Mammary epithelial cell (primary cell): ENCODE data around the gene RAB4B.

Experiments used
- EZH2 ChIP-seq: IDR thresholded peaks from 2 replicates; pipeline ENCODE4 v1.6.1; 2012; ENCODE audit warnings: low read length, inconsistent platforms, borderline replicate concordance
- TF ChIP-seq, protein P1 (sequence below), 2 donors: IDR thresholded peaks in 1 of 2; conservative IDR thresholded peaks in 1 of 2; 2 replicates each; pipeline ENCODE4 v1.5.1; 2011 to 2012; ENCODE audit warnings: inconsistent platforms in 2 of 2, low read length in 2 of 2, mild to moderate bottlenecking in 2 of 2, control low read depth in 1 of 2, low read depth in 1 of 2; ENCODE audit not compliant: insufficient read depth in 1 of 2; ENCODE audit errors: extremely low read depth in 1 of 2

DNA sequence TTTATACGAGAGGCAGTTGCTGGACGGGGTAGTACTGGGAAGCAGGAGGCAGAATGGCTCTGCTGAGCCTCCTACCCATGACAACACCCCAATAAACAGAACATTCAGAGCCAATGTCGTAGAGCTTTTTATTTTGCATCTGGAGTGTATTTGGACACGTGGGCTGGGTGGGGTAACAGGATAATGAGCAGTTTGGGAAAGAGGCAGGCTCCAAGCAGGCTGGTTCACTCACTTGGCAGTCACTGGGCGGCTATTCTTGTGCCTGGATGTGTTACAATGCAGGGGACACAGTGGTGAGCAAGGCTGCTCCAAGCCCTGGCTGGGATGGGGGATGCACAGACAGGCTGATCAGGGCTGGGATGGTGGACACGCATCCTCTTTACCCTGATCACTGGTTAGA is 37.3 kb upstream of the RAB4B start:
- TF ChIP-seq, protein P1, sequence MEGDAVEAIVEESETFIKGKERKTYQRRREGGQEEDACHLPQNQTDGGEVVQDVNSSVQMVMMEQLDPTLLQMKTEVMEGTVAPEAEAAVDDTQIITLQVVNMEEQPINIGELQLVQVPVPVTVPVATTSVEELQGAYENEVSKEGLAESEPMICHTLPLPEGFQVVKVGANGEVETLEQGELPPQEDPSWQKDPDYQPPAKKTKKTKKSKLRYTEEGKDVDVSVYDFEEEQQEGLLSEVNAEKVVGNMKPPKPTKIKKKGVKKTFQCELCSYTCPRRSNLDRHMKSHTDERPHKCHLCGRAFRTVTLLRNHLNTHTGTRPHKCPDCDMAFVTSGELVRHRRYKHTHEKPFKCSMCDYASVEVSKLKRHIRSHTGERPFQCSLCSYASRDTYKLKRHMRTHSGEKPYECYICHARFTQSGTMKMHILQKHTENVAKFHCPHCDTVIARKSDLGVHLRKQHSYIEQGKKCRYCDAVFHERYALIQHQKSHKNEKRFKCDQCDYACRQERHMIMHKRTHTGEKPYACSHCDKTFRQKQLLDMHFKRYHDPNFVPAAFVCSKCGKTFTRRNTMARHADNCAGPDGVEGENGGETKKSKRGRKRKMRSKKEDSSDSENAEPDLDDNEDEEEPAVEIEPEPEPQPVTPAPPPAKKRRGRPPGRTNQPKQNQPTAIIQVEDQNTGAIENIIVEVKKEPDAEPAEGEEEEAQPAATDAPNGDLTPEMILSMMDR (conservative IDR thresholded peaks at IDR 0.05 in 1 of 2, IDR thresholded peaks at IDR 0.05 in 1 of 2; ENCODE audit: extremely low read depth in 1 of 2, insufficient read depth in 1 of 2, low read depth in 1 of 2, low read length in 2 of 2) = no peak
- TF ChIP-seq EZH2 = no peak
